Kidney (tissue), 14 donors: Measurements from ENCODE around the gene SIK3. TPM values are rescaled to one million over a fixed set of nuclear protein-coding genes. Genes with fewer than 3 reads are reported as not detected.

ENCODE experiments used
- DNase-seq, 5 donors: peaks; one replicate each; pipeline ENCODE4 v3.0.0-alpha.2; 2013 to 2020
- FAIRE-seq: peaks from 2 replicates; lab custom pipeline; 2012; peaks lifted over from hg19 to GRCh38; lab: Jason Lieb, UNC
- H3K27ac ChIP-seq, 2 donors: one replicate each; pipeline ENCODE4 v1.7.0; 2013; ENCODE audit warnings: low read depth in 2 of 2, low read length in 2 of 2, inconsistent platforms in 1 of 2
- H3K27me3 ChIP-seq: one replicate; pipeline ENCODE4 v1.7.1; 2013; ENCODE audit warnings: low read length, inconsistent platforms; ENCODE audit not compliant: control insufficient read depth, insufficient read depth
- H3K36me3 ChIP-seq, 3 donors: one replicate each; pipeline versions ENCODE4 v1.7.0 to v1.7.1; 2013; ENCODE audit warnings: low read length in 3 of 3, control low read depth in 1 of 3, inconsistent platforms in 1 of 3; ENCODE audit not compliant: insufficient read depth in 3 of 3, control insufficient read depth in 2 of 3
- H3K4me1 ChIP-seq, 3 donors: one replicate each; pipeline versions ENCODE4 v1.7.0 to v1.7.1; 2013; ENCODE audit warnings: low read length in 3 of 3, inconsistent platforms in 1 of 3, low read depth in 1 of 3; ENCODE audit not compliant: control insufficient read depth in 2 of 3, insufficient read depth in 2 of 3
- H3K4me3 ChIP-seq, 3 donors: one replicate each; pipeline versions ENCODE4 v1.7.0 to v1.8.1; 2013; ENCODE audit warnings: low read length in 3 of 3, control low read depth in 1 of 3, inconsistent platforms in 1 of 3
- H3K9ac ChIP-seq, 3 donors: one replicate each; pipeline versions ENCODE4 v1.7.0 to v1.7.1; 2013; ENCODE audit warnings: low read length in 3 of 3, control low read depth in 1 of 3, inconsistent platforms in 1 of 3
- H3K9me3 ChIP-seq, 3 donors: one replicate each; pipeline versions ENCODE4 v1.7.0 to v1.7.1; 2013; ENCODE audit warnings: low read length in 3 of 3, control low read depth in 1 of 3, inconsistent platforms in 1 of 3; ENCODE audit not compliant: control insufficient read depth in 2 of 3, insufficient read depth in 1 of 3
- CTCF ChIP-seq: IDR thresholded peaks from 3 replicates; pipeline ENCODE4 v1.5.1; 2012; ENCODE audit warnings: mild to moderate bottlenecking, moderate library complexity, borderline replicate concordance; ENCODE audit not compliant: insufficient read depth; ENCODE audit errors: extremely low read depth
- intact Hi-C: fragments of 100-400 bp; cut with DNase I; formaldehyde crosslinking; loops from one replicate; pipeline ENCODE4 v1.11.1; 2022
- polyA plus RNA-seq: library from polyadenylated mRNA; stranded (reverse); fragments of 350-450 nt; fragmentation: Illumina TruSeq; extraction: RNeasy Lipid Tissue Mini Kit (QIAGEN cat#74804); gene quantifications from one replicate; pipeline ENCODE4 v1.2.3, GENCODE V29; 2014; ENCODE audit warnings: low read depth, low replicate concordance; ENCODE audit not compliant: insufficient read depth
- total RNA-seq: library from RNA; stranded (reverse); fragmentation: NEBNext Ultra II Directional; extraction: Animal tissue kit (Norgen Biotek cat#: 25700); gene quantifications from one replicate; pipeline ENCODE4 v1.2.1, GENCODE V29; 2021
- donor health status: control.
- donor health status: control.
- donor health status: control.
- donor health status: control.
- donor health status: control.
- donor health status: DM: yes; HTN: yes; CAD: no.
- donor health status: Normal renal cell carcinoma (clear cell type).

The SIK3 gene
- total and polyA plus RNA-seq, 2 donors from 2014 or later: 12.3 to 50.7 TPM

GRCh38 chr11:116865696-116866095 is 232.5 kb downstream of the SIK3 start:
- H3K36me3 ChIP-seq: peaks cover 3 to 68% (median 60%) of the 10 kb centered on the region in 3 donors
- no peak for DNase-seq
- intact Hi-C loops: no loop called here
- H3K9ac ChIP-seq: no peak overlapping the region
- H3K4me1 ChIP-seq: no peaks in the 10 kb centered on the region
- no peak overlapping the region for H3K27ac ChIP-seq
- FAIRE-seq: no peak
- H3K27me3 ChIP-seq: no peaks in the 10 kb centered on the region
- TF ChIP-seq CTCF: no peak
- H3K9me3 ChIP-seq: no peaks in the 10 kb centered on the region
- H3K4me3 ChIP-seq: no peak overlapping the region

GRCh38 chr11:116864531-116864930 is 233.7 kb downstream of the SIK3 start:
- H3K4me3 ChIP-seq: no peak overlapping the region
- intact Hi-C loops: no loop called here
- no peak for FAIRE-seq

GRCh38 chr11:116862951-116863350 is 235.3 kb downstream of the SIK3 start:
- H3K36me3 ChIP-seq: peaks cover 4 to 67% (median 59%) of the 10 kb centered on the region in 3 donors
- intact Hi-C loops: no loop called here

More at GRCh38 chr11:116864531-116864930, 233.7 kb downstream of the SIK3 start:
- no peaks in the 10 kb centered on the region for H3K27me3 ChIP-seq
- no peak for TF ChIP-seq CTCF
- no peak overlapping the region for H3K9ac ChIP-seq
- DNase-seq: no peak
- no peak overlapping the region for H3K27ac ChIP-seq
- peaks cover 4 to 62% (median 57%) of the 10 kb centered on the region in 3 donors for H3K36me3 ChIP-seq
- H3K4me1 ChIP-seq: no peaks in the 10 kb centered on the region
- H3K9me3 ChIP-seq: no peaks in the 10 kb centered on the region

More at GRCh38 chr11:116862951-116863350, 235.3 kb downstream of the SIK3 start:
- H3K4me3 ChIP-seq: no peak overlapping the region
- H3K4me1 ChIP-seq: no peaks in the 10 kb centered on the region
- no peak for FAIRE-seq
- H3K27ac ChIP-seq: no peak overlapping the region
- H3K9ac ChIP-seq: no peak overlapping the region
- H3K27me3 ChIP-seq: no peaks in the 10 kb centered on the region
- no peaks in the 10 kb centered on the region for H3K9me3 ChIP-seq
- DNase-seq: no peak
- no peak for TF ChIP-seq CTCF
